ENCODE data around the gene LATS2. TPM values are rescaled to one million over a fixed set of nuclear protein-coding genes. Genes with fewer than 3 reads are reported as not detected.

Gene LATS2
- polyA plus RNA-seq, 4 donors: 1.1 to 5.0 (median 2.9) TPM

DNA sequence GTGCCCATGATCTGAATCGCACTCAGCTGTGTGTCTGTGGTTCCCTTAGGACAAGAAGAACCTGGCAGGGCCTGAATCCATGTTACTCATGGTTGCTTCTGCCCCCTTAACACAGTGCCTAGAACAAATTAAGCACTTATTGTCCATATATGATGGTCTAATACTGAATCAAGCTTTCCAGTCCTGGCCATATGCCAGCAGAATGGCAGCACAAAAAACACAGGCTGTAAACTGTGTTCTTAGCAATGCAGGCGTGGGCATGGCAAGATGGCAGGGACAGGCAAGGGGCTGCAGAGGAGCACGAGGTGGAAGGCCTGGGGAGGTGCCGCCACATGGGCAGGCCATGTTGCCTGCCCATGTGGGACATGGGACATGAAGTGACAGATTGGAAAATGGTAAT, 68.2 kb downstream of the LATS2 start:
- WGBS, 3 donors: 65 to 88% (median 80%) methylated on average over 4 of the region's 4 CpGs
- H3K27me3 ChIP-seq (ENCODE audit: control insufficient read depth in 3 of 3, insufficient read depth in 3 of 3, low read length in 3 of 3): no peaks in the 10 kb centered on the region
- no peak overlapping the region for H3K4me3 ChIP-seq (ENCODE audit: low read depth in 1 of 3, low read length in 3 of 3)
- no peaks in the 10 kb centered on the region for H3K4me1 ChIP-seq (ENCODE audit: control insufficient read depth in 3 of 3, insufficient read depth in 2 of 3, low read depth in 1 of 3, low read length in 2 of 3)
- FAIRE-seq (no peak), DNase-seq (no peak)
- H3K27ac ChIP-seq (ENCODE audit: low read depth in 1 of 3, low read length in 2 of 3): no peak overlapping the region
- no peaks in the 10 kb centered on the region for H3K9me3 ChIP-seq (ENCODE audit: control insufficient read depth in 2 of 2, insufficient read depth in 1 of 2, low read depth in 1 of 2, low read length in 1 of 2)
- peaks cover 0 to 25% (median 0%) of the 10 kb centered on the region in 3 donors for H3K36me3 ChIP-seq (ENCODE audit: control insufficient read depth in 3 of 3, insufficient read depth in 2 of 3, low read depth in 1 of 3, low read length in 3 of 3)

GRCh38 chr13:20991741-20992520, 69.5 kb downstream of the LATS2 start:
- FAIRE-seq: no peak
- DNase-seq: no peak

GRCh38 chr13:20990910-20991525, 70.4 kb downstream of the LATS2 start:
- Histone ChIP-seq H3K4me3 (ENCODE audit: low read depth in 1 of 3, low read length in 3 of 3) (no peak overlapping the region), H3K36me3 (ENCODE audit: control insufficient read depth in 3 of 3, insufficient read depth in 2 of 3, low read depth in 1 of 3, low read length in 3 of 3) (peaks cover 0 to 28% (median 0%) of the 10 kb centered on the region in 3 donors), H3K27ac (ENCODE audit: low read depth in 1 of 3, low read length in 2 of 3) (no peak overlapping the region), H3K27me3 (ENCODE audit: control insufficient read depth in 3 of 3, insufficient read depth in 3 of 3, low read length in 3 of 3) (no peaks in the 10 kb centered on the region), H3K4me1 (ENCODE audit: control insufficient read depth in 3 of 3, insufficient read depth in 2 of 3, low read depth in 1 of 3, low read length in 2 of 3) (no peaks in the 10 kb centered on the region), H3K9me3 (ENCODE audit: control insufficient read depth in 2 of 2, insufficient read depth in 1 of 2, low read depth in 1 of 2, low read length in 1 of 2) (no peaks in the 10 kb centered on the region)
- FAIRE-seq: no peak
- 92 to 96% (median 92%) methylated on average over 14 of the region's 14 CpGs for WGBS, 3 donors
- no peak for DNase-seq

More at GRCh38 chr13:20991741-20992520, 69.5 kb downstream of the LATS2 start:
- Histone ChIP-seq H3K27ac (ENCODE audit: low read depth in 1 of 3, low read length in 2 of 3) (no peak overlapping the region), H3K9me3 (ENCODE audit: control insufficient read depth in 2 of 2, insufficient read depth in 1 of 2, low read depth in 1 of 2, low read length in 1 of 2) (no peaks in the 10 kb centered on the region), H3K4me3 (ENCODE audit: low read depth in 1 of 3, low read length in 3 of 3) (no peak overlapping the region), H3K36me3 (ENCODE audit: control insufficient read depth in 3 of 3, insufficient read depth in 2 of 3, low read depth in 1 of 3, low read length in 3 of 3) (peaks cover 0 to 28% (median 0%) of the 10 kb centered on the region in 3 donors), H3K27me3 (ENCODE audit: control insufficient read depth in 3 of 3, insufficient read depth in 3 of 3, low read length in 3 of 3) (no peaks in the 10 kb centered on the region), H3K4me1 (ENCODE audit: control insufficient read depth in 3 of 3, insufficient read depth in 2 of 3, low read depth in 1 of 3, low read length in 2 of 3) (no peaks in the 10 kb centered on the region)
- WGBS, 3 donors: 86 to 89% (median 87%) methylated on average over 14 to 17 of the region's 17 CpGs

GRCh38 chr13:20989656-20990321, 71.6 kb downstream of the LATS2 start:
- H3K27me3 ChIP-seq (ENCODE audit: control insufficient read depth in 3 of 3, insufficient read depth in 3 of 3, low read length in 3 of 3): no peaks in the 10 kb centered on the region
- H3K4me1 ChIP-seq (ENCODE audit: control insufficient read depth in 3 of 3, insufficient read depth in 2 of 3, low read depth in 1 of 3, low read length in 2 of 3): no peaks in the 10 kb centered on the region
- 55 to 75% (median 68%) methylated on average over 9 of the region's 9 CpGs for WGBS, 3 donors
- DNase-seq: no peak
- no peak for FAIRE-seq
- no peak overlapping the region for H3K4me3 ChIP-seq (ENCODE audit: low read depth in 1 of 3, low read length in 3 of 3)
- peaks cover 0 to 28% (median 0%) of the 10 kb centered on the region in 3 donors for H3K36me3 ChIP-seq (ENCODE audit: control insufficient read depth in 3 of 3, insufficient read depth in 2 of 3, low read depth in 1 of 3, low read length in 3 of 3)
- H3K9me3 ChIP-seq (ENCODE audit: control insufficient read depth in 2 of 2, insufficient read depth in 1 of 2, low read depth in 1 of 2, low read length in 1 of 2): no peaks in the 10 kb centered on the region
- H3K27ac ChIP-seq (ENCODE audit: low read depth in 1 of 3, low read length in 2 of 3): no peak overlapping the region

DNA sequence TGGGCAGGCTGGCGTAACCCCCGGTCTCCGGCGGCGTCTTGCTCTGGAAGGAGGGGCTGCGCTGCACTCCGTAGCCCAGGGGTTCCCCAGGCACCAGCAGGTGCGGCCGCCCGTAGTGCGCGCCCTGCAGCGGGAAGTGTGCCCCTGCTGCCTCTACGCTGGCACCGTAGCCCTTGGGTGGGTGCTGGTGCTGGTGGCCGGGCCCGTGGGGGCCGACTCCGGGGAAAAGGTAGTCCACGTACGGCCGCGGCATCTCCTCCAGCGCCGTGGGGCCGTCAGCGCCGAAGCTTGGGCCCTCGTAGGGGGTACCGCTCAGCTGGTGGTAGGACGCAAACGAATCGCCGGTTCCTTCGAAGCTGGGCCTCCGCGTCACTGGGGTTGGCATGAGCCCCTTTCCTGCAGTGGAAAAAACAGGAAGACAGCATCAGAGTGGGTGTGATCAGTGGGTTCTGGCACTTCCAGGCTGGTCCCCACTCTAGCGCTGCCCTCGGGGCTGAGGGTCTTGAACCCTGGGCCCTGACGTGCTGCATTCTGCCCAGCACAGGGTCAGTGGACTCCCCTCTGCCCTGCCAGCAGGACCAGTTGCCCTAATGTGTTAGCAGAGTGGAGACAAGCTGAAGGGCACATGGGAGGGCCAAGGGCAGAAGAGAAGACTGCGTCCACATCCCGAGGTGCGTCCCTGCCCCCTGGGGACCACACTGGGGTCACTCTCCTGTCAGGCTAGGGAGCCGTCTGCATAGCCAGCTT, 72.3 kb downstream of the LATS2 start:
- H3K4me3 ChIP-seq (ENCODE audit: low read depth in 1 of 3, low read length in 3 of 3): no peak overlapping the region
- 95 to 96% (median 95%) methylated on average over 44 of the region's 44 CpGs for WGBS, 3 donors
- no peaks in the 10 kb centered on the region for H3K9me3 ChIP-seq (ENCODE audit: control insufficient read depth in 2 of 2, insufficient read depth in 1 of 2, low read depth in 1 of 2, low read length in 1 of 2)
- peaks cover 0 to 28% (median 0%) of the 10 kb centered on the region in 3 donors for H3K36me3 ChIP-seq (ENCODE audit: control insufficient read depth in 3 of 3, insufficient read depth in 2 of 3, low read depth in 1 of 3, low read length in 3 of 3)
- no peak overlapping the region for H3K27ac ChIP-seq (ENCODE audit: low read depth in 1 of 3, low read length in 2 of 3)
- FAIRE-seq (no peak), DNase-seq (no peak)
- H3K4me1 ChIP-seq (ENCODE audit: control insufficient read depth in 3 of 3, insufficient read depth in 2 of 3, low read depth in 1 of 3, low read length in 2 of 3): no peaks in the 10 kb centered on the region
- H3K27me3 ChIP-seq (ENCODE audit: control insufficient read depth in 3 of 3, insufficient read depth in 3 of 3, low read length in 3 of 3): no peaks in the 10 kb centered on the region

DNA sequence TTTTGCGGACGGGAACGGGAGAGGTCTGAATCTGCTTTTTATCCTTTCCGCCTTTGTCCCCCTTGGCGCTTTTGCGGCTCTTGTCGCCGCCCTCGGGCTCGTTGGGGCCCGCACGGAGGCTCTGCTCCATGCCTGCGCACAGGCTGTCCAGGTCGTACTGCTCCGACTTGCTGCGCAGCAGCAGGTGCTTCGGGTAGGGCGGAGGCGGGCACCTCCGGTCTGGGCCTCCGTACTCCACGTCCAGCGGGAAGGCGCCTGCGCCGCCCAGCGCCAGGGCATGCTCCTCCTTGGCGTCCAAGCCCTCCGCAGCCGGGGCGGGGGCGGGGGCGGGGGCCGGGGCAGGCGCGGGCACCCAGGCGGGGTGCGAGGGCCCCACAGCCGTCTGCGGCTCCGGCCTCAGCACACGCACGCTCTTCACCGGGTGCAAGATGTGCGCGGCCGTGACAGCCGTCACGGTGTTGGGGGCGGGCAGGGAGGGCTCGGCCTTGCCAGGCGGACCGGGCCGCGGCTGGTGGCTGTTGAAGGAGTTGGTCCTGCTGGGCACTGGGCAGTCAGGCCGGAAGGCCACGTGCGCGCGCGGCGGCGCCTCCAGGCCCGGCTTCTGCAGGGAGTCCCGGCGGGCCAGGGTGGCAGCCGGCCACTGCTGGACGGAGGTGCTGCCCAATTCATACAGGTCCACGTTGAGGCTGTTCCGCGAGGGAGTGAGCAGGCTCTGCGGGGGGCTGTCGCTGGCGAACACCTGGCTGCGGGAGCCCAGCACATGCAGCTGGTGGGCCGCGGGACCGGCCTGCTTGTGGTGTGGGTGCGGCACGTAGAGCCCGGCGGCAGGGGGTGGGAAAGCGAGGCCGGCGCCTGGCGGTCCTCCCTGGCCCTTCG, 73.1 kb downstream of the LATS2 start:
- WGBS, 3 donors: 96 to 97% (median 96%) methylated on average over 72 to 87 of the region's 87 CpGs
- no peaks in the 10 kb centered on the region for H3K9me3 ChIP-seq (ENCODE audit: control insufficient read depth in 2 of 2, insufficient read depth in 1 of 2, low read depth in 1 of 2, low read length in 1 of 2)
- no peak overlapping the region for H3K4me3 ChIP-seq (ENCODE audit: low read depth in 1 of 3, low read length in 3 of 3)
- H3K27ac ChIP-seq (ENCODE audit: low read depth in 1 of 3, low read length in 2 of 3): no peak overlapping the region
- no peaks in the 10 kb centered on the region for H3K4me1 ChIP-seq (ENCODE audit: control insufficient read depth in 3 of 3, insufficient read depth in 2 of 3, low read depth in 1 of 3, low read length in 2 of 3)
- FAIRE-seq: no peak
- no peaks in the 10 kb centered on the region for H3K27me3 ChIP-seq (ENCODE audit: control insufficient read depth in 3 of 3, insufficient read depth in 3 of 3, low read length in 3 of 3)
- H3K36me3 ChIP-seq (ENCODE audit: control insufficient read depth in 3 of 3, insufficient read depth in 2 of 3, low read depth in 1 of 3, low read length in 3 of 3): peaks cover 0 to 30% (median 0%) of the 10 kb centered on the region in 3 donors
- no peak for DNase-seq

- H3K36me3 ChIP-seq (ENCODE audit: control insufficient read depth in 3 of 3, insufficient read depth in 2 of 3, low read depth in 1 of 3, low read length in 3 of 3): peaks cover 0 to 30% (median 0%) of the 10 kb centered on the region in 3 donors
Observed at GRCh38 chr13:20987599-20987998, 73.8 kb downstream of the LATS2 start.

More at GRCh38 chr13:20987599-20987998, 73.8 kb downstream of the LATS2 start:
- Histone ChIP-seq H3K27ac (ENCODE audit: low read depth in 1 of 3, low read length in 2 of 3) (no peak overlapping the region), H3K4me1 (ENCODE audit: control insufficient read depth in 3 of 3, insufficient read depth in 2 of 3, low read depth in 1 of 3, low read length in 2 of 3) (no peaks in the 10 kb centered on the region), H3K27me3 (ENCODE audit: control insufficient read depth in 3 of 3, insufficient read depth in 3 of 3, low read length in 3 of 3) (no peaks in the 10 kb centered on the region), H3K9me3 (ENCODE audit: control insufficient read depth in 2 of 2, insufficient read depth in 1 of 2, low read depth in 1 of 2, low read length in 1 of 2) (no peaks in the 10 kb centered on the region), H3K4me3 (ENCODE audit: low read depth in 1 of 3, low read length in 3 of 3) (no peak overlapping the region)
- no peak for DNase-seq
- no peak for FAIRE-seq
- 92 to 94% (median 94%) methylated on average over 11 of the region's 11 CpGs for WGBS, 3 donors
